Skin epidermis (tissue), 12 donors: Measurements from ENCODE around the gene UNKL.

ENCODE experiments used
- H3K27ac ChIP-seq, 21 experiments: fragments of 200-600 bp; sonication (generic) in 11 of 21; one replicate each; pipeline ENCODE4 v1.5.0; 2020; ENCODE audit warnings: mild to moderate bottlenecking in 3 of 21, inconsistent platforms in 2 of 21, moderate library complexity in 2 of 21
- H3K4me3 ChIP-seq, 7 experiments: fragments of 200-600 bp; sonication (generic) in 2 of 7; one replicate each; pipeline ENCODE4 v1.5.0; 2020; ENCODE audit warnings: inconsistent platforms in 2 of 7, mild to moderate bottlenecking in 2 of 7, moderate library complexity in 1 of 7

UNKL gene

DNA sequence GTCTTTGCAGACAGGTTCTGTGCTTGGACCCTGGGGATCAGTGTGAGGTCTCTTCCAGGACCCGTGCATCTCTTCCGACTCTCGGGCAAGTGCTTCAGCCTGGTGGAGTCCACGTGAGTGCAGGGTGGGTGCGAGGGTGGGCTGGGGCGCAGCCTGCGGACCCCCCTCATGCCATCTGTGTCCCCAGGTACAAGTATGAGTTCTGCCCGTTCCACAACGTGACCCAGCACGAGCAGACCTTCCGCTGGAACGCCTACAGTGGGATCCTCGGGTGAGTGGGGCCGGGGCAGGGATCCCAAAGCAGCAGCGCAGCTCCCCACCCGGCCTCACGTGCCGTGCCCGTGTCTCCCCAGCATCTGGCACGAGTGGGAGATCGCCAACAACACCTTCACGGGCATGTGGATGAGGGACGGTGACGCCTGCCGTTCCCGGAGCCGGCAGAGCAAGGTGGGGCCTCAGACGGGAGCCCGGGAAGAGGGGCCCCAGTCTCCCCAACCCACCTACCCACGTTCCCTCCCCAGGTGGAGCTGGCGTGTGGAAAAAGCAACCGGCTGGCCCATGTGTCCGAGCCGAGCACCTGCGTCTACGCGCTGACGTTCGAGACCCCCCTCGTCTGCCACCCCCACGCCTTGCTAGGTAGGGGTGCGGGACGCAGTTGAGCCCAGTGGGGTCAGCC, 52.7 kb downstream of the UNKL start:
- H3K4me3 ChIP-seq = no peak overlapping the region
- no peak overlapping the region for H3K27ac ChIP-seq

DNA sequence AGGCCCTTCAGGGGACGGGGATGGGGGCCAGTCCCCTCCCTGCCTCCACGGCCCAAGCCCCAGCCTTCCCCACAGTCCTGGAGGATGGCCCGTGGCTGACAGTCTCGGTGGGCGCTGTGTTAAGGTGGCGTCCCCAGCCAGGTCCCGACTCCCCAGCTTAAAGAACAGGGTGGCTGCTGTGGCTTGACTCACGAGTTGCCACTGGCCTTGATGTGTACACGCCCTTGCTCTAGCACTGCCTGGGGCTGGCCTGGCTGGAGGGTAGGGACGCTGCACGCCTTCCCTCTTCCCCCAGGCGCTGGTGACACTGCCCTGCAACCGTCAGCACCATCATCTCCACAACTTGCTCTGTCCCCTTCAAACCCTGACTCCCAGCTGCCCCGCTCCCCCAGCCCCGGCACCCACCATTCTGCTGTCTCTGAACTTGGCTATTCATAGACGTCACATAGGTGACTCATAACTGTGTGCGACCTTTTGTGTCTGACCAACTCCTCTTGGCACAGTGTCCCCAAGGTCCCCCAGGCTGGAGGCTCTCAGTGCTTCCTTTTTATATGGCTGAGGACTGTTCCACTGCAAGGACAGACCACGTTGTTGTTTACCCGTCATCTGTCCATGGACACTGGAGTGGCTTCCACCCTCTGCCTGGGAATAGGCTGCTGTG, 56.5 kb downstream of the UNKL start:
- no peak overlapping the region for H3K4me3 ChIP-seq
- peak overlapping the region in 1 of 21 experiments; percentile 22 for H3K27ac ChIP-seq

DNA sequence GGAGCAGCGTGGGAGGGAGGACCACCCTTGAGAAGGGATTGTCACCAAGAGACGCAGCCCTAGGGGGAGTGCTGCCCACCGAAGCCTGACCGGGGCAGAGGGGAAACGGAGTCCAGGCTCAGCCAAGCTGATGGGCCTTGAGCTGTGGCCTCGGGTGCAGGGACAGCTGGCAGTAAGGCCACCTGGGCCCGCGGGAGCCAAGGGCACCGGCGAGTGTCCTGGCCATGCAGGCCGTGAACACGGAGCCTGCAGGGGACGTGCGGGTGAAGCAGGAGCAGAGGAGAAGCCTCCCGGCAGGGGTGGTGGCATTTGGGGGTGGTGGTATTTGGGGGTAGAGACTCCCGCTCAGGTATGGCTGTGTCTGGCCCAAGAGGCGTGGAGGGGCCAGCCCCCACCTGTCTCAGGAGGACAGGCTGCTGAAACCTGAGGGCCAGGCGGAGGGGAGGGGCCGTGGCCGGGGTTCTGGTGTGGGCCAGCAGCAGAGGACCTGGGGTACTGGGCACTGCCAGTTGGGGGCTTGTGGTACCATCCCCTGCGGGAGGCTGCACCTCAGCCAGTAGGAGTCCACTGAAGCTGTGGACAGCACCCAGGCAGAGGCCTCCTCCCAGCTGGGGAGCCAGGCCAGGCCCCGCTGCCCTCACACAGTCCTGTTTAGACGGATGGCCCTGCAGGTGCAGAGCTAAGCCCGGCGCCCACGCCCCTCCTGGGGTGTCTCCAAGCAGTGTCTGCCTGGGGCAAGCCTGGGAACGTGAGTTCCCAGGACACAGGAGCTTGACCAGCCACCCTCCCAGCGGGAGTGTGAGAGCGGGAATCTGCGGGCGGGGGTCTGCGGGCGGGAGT, 58.2 kb downstream of the UNKL start:
- peak overlapping the region in 1 of 21 experiments; percentile 21 for H3K27ac ChIP-seq
- no peak overlapping the region for H3K4me3 ChIP-seq

DNA sequence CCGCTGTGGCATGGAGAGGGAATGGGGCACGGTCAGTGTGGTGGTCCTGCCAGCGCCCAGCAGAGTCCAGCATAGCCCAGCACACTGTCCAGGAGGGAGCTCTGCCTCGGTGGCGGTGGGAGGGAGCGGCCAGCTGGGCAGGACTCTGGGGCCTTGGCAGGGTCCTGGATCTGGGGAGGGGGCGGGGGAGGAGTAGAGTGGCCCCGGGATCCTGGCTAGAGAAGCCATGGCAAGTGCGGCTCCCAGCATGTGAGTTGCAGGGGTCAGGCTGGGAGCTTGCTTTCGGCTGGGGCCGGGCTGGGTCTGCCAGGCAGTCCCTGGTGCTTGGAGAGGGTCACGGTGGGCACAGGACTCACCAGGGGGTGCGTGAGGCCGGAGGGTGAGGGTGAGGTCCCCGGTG, 58.9 kb downstream of the UNKL start:
- H3K27ac ChIP-seq = peak overlapping the region in 1 of 21 experiments; percentile 21
- H3K4me3 ChIP-seq = no peak overlapping the region

DNA sequence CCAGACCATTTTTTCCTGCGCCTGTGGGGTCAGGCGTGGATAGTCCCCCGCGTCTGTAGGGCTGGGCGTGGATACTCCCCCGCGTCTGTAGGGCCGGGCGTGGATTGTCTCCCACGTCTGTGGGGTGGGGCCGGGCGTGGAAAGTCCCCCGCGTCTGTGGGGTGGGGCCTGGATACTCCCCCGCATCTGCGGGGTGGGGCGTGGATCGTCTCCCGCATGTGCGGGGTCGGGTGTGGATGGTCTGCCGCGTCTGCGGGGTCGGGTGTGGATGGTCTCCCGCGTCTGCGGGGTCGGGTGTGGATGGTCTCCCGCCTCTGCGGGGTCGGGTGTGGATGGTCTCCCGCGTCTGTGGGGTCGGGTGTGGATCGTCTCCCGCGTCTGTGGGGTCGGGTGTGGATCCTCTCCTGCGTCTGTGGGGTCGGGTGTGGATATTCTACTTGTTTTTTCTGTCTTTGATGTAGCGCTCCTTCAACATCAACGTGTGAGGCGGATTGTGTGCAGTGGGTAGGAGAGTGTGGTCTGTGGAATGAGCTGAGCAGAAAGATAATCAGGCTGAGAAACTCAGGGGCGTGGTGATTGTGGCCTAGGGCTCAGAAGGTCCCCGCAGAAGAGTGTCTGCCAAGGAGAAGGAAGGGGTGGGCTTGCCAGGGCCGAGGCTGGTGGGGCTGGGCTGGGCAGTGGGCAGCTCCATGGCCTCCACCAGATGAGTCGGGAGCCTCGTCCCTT, 59.5 kb downstream of the UNKL start:
- H3K27ac ChIP-seq = no peak overlapping the region
- no peak overlapping the region for H3K4me3 ChIP-seq

DNA sequence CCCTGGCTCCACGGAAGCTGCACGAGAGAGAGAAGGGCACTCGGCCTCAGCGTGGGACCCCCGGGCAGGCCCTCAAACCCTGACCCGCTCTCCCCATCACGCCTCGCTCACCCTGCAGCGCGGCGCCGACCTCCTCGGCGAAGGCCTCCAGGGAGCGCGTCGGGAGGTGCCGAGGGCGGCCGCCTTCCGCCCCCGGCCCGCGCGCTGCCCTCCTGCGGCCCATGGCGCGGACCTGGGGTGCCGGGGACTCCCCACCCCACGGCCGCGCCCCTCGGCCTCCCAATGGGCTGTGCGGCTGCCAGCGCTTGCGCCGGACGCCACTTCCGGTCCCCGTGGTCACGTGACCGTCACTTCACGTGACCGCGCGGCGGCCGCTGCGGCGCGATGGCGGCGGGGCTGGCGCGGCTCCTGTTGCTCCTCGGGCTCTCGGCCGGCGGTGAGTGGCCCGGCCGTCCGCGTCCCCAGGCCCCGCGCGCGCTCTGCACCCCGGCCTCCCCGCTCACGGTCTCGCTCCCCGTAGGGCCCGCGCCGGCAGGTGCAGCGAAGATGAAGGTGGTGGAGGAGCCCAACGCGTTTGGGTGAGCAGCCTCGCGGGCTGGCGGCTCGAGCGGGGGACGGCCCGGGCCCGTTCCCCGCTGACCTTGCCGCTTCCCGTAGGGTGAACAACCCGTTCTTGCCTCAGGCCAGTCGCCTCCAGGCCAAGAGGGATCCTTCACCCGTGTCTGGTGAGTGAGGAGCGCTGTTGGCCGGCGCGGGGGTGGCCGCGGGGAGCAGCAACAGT, 62.7 kb downstream of the UNKL start, which contains the start of the genes GNPTG and TSR3:
TSS of gene GNPTG (plus strand) at position 350 of the 781 bp plus-strand sequence. CDS start at position 385, 35 bp downstream.
TSS of gene TSR3 (minus strand) at position 297 of the 781 bp plus-strand sequence. CDS start at position 223, 74 bp downstream.
- peak within 1 kb of the TSS; percentile 16 to 94 (median 83) for H3K27ac ChIP-seq
- H3K4me3 ChIP-seq = peak within 1 kb of the TSS; percentile 70 to 99 (median 95)

DNA sequence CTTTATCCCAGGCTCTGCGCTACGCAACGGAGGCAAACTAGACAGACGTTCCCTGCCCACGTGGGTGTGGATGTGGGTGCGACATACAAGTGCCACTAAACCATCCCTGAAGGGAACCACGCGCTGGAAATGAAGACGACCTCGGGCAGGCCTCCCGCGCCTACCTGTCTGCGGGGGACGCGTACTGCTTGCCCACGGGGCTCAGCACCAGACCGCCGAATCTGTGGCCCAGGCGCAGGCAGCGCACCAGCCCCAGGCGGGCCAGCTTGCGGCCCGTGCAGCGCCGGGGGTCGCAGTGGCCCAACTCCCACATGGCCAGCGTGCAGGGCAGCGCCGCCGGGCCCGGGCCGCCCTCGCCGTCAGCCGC, 63.3 kb downstream of the UNKL start:
- Histone ChIP-seq H3K4me3 (peak overlapping the region; percentile 70 to 99 (median 95)), H3K27ac (peak overlapping the region; percentile 16 to 94 (median 83))

DNA sequence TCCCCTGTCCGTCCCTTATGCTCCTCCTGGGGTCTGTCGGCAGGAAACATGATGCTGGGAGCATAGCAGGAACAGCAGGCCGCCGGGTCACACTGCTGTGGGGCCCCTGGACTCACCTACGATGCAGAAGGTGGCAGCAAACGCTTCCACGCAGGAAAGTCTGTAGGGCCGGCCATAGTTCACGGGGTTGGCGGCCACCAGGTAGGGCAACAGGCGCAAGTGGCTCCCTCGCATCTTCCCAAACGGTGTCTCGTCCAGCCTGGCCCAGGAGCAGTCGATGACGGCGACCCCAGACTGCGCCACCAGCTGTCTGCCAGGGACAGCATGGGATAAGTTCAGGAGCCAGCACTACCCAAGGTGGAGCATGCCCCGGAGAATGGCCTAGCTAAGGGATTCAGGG, 63.8 kb downstream of the UNKL start:
- Histone ChIP-seq H3K4me3 (peak overlapping the region; percentile 70 to 99 (median 95)), H3K27ac (peak overlapping the region in 10 of 21 experiments; percentile 66 to 94 (median 81))

DNA sequence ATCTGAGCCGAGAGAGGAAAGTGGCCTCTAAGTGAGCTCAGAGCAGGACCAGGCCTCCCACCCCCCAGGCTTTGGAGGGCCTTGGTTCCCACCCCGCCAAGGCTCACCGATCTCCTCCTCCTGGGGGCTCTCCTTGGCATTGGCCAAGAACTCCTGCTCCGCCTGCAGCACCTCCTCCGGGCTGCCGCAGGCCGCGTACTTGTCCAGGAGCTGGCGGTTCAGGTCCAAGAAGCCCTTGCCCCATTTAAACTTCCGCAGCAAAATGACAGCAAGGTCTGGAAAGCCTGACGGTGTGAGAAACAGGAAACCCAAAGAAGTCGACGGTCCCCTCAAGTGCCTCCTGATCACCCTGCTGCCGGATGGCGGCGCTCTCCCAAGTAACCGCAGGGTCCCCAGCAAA, 64.6 kb downstream of the UNKL start:
- Histone ChIP-seq H3K4me3 (no peak overlapping the region), H3K27ac (no peak overlapping the region)

DNA sequence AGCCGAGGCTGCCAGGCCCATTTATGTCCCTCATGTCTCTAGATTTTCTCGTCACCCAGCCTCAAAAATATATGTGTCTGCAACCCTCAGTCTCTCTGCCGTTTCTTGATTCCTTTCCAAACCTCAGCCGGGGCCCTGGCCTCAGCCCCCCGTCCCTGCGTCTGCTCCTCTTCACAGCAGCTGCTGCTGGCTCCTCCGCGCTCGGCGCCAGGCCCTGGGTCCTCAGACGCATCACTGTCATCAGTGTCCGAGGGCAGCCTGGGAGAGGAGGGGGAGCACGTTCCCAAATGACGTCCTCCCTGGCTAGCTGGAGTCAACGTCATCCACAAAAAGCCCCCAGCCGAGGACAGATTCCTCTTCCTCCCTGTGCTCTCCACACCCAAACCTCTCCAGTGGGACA, 65.2 kb downstream of the UNKL start:
- Histone ChIP-seq H3K4me3 (no peak overlapping the region), H3K27ac (no peak overlapping the region)

DNA sequence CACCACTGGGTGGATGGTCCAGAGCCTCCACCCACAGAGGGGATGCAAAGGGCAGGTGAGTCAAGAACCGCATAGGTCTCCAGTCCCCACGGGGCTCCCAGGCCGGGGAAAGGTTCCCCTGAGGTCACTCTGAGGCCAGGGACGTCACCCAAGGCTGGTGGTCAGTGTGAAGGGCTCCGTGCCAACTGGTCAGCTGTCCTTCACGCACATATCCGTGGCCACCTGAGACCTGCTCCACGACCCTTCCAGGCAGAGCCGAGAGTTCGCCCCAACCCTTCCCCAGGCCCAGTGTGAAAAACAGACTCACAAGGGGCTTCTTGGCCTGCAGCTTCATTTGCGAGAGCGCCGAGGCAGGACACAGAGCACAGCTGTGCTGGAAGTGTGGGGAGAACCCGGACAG, 65.6 kb downstream of the UNKL start:
- Histone ChIP-seq H3K4me3 (no peak overlapping the region), H3K27ac (no peak overlapping the region)

DNA sequence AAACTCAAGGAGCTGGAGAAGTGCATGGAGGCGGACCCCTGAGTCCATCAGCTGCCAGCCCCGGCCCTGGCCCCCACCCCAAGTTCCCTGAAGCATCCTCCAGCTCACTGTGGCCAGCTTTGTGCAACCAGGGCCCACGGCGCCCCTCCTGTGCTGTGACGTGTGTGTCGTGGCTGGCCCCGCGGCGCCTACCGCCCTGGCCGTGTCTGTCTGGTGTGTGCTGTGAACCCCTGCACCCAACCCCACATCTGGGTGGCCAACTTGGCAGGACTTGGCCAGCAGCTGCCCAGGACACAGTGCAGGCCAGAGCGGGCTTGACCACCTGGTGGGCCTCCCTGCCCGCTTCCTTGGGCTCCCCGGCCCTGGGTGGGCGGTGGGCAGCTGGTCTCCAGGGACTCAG, 66.1 kb downstream of the UNKL start:
- H3K27ac ChIP-seq = no peak overlapping the region
- H3K4me3 ChIP-seq = no peak overlapping the region

DNA sequence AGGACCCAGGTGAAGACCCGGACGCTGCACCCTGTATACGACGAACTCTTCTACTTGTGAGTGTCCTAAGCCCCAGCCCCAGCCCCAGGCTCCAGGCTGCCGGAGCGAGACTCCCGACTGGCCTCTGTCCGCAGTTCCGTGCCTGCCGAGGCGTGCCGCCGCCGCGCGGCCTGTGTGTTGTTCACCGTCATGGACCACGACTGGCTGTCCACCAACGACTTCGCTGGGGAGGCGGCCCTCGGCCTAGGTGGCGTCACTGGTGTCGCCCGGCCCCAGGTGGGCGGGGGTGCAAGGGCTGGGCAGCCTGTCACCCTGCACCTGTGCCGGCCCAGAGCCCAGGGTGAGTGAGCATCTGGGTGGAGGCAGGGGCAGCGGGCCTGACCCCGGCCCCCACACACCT, 66.5 kb downstream of the UNKL start:
- Histone ChIP-seq H3K27ac (no peak overlapping the region), H3K4me3 (no peak overlapping the region)

DNA sequence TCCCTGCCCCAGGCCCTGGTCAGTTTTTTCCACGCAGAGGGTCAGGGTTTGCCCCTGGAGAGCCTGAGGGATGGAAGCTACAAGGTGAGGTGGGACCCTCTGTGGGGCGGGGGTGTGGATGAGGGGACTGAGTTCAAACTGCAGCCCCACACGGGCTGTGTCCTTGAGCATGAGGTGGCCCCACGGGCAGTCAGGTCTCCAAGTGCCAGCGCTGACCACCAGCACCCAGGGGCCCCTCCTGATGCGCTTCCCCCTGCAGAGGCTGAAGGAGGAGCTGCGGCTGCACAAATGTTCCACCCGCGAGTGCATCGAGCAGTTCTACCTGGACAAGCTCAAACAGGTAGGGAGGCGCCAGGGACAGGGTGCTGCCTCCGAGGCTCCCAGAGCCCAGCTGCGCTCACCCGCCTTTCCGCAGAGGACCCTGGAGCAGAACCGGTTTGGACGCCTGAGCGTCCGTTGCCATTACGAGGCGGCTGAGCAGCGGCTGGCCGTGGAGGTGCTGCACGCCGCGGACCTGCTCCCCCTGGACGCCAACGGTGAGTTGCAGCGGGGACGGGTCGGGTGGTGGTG, 67.1 kb downstream of the UNKL start:
- Histone ChIP-seq H3K27ac (no peak overlapping the region), H3K4me3 (peak overlapping the region in 1 of 7 experiments; percentile 11)

DNA sequence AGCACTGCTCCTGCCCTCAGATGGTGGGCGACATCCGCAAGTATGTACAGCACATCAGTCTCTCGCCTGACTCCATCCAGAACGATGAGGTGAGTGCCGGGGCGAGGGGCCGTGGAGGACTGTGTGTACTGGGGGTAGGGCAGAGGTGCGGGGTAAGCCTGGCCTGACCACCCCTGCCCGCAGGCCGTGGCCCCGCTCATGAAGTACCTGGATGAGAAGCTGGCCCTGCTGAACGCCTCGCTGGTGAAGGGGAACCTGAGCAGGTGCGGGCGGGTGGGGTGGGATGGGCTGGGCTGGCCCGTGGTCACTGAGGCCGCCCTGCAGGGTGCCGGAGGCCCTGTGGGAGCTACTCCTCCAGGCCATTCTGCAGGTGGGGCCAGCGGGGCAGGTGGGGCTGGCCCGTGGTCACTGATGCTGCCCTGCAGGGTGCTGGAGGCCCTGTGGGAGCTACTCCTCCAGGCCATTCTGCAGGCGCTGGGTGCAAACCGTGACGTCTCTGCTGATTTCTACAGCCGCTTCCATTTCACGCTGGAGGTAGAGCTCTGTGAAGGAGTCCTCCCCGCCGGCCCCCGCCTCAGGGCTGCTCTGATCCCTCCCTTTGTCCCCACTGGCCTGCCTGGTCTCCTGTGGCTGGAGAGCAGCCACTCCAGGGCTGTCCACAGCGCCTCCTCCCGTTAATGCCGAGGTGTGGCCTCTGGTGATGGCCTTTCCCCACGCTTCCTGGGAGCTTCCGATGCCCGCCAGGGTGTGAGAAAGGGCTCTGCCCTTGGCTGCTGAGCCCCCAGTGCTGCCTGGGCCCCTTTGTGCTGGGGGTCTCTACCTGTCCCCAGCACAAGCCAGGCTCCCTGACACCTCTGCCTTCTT, 67.8 kb downstream of the UNKL start:
- Histone ChIP-seq H3K4me3 (no peak overlapping the region), H3K27ac (no peak overlapping the region)

DNA sequence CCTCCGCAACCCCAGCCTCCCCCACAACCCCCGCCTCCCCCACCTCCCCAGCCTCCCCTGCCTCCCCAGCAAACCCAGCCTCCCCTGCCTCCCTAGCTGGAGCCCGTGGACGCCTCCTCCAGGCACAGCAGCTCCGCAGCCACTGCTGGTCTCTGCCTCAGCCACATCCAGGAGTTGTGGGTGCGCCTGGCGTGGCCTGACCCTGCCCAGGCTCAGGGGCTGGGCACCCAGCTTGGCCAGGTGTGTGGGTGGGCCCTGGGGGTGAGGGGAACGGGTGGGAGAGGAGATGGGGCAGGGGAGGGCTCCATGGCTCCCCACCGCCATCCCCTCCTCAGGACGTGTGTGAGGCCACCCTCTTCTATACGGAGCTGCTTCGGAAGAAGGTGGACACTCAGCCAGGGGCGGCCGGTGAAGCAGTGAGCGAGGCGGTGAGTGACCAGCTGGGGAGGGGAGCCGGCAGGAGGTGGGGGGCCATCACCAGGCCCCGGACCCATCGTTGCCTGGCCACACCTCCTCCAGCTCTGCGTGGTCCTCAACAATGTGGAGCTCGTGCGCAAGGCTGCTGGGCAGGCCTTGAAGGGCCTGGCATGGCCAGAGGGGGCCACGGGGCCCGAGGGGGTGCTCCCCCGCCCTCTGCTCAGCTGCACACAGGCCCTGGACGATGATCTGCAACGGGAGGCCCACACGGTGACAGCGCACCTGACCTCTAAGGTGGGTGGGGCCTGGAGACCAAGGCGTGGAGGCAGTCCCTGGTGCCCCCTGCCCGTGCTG, 68.7 kb downstream of the UNKL start:
- H3K27ac ChIP-seq = no peak overlapping the region
- H3K4me3 ChIP-seq = no peak overlapping the region

DNA sequence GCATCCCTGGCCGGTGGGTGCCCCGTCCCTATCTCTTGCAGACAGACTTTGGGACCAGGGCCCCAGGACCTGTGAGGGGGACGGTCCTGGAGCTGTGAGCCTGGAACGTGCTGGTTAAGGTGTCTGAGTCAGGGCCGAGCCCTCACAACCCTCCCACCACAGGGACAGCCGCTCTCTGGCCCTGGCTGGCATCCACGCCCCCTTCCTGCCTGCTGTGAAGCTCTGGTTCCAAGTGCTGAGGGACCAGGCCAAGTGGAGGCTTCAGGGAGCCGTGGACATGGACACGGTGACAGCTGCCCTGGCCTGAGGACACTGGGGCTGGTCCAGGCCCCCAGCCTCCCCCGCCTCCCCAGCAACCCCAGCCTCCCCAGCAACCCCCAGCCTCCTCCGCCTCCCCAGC, 69.4 kb downstream of the UNKL start:
- H3K4me3 ChIP-seq = no peak overlapping the region
- H3K27ac ChIP-seq = no peak overlapping the region
